GM19397 (cell line): ENCODE data around the gene SMIM8.

Experiments
- ATAC-seq: cut with Tn5 transposase; IDR thresholded peaks from one replicate; pipeline ENCODE4 v1.9.1; 2021; ENCODE audit warnings: mild to moderate bottlenecking, moderate library complexity; ENCODE audit not compliant: unreplicated experiment

Gene SMIM8

GRCh38 chr6:87333591-87334181 is 11.3 kb downstream of the SMIM8 start:
- no peak for ATAC-seq

GRCh38 chr6:87334683-87335082 is 12.3 kb downstream of the SMIM8 start:
- no peak for ATAC-seq

GRCh38 chr6:87336367-87336766 is 14.0 kb downstream of the SMIM8 start:
- no peak for ATAC-seq

- no peak for ATAC-seq
Observed at GRCh38 chr6:87340230-87340629, 17.8 kb downstream of the SMIM8 start.

DNA sequence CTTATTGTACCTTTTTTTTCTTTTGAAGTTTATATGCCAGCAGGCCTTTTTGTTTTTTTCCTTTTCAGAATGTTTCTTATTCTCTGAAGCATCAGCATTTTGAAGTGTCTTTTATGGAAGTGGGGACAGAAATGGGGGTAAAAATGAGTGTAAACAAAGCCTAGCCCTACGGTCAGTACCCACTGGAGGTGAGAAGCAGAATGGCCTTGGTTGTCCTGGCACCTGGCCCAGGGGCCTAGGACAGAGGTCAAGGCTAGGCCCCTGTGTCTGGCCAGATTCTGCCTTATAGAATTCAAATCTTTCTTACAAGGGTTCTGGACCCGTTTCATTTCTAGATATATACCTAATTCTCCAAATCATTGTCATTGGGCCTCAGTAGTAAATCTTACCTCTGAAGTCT is 18.8 kb downstream of the SMIM8 start:
- ATAC-seq: no peak

DNA sequence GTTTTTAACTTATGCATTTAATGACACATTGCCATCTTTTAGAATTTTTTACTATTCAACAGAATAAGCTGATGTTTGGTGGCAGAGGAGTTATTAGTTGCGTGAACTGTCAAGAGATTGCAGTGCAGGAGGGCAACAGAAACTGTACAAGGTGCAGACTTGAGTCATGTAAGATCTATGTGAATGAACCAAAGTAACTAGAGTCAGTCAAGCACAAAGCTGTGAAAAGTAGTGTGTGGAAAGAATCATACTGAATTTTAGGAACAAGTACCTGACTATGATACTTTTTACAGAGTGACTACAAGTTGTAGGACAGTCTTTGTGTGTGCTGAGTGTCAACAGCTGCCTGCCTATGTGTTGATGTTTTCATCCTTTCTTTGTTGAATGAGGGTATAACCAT is 19.5 kb downstream of the SMIM8 start:
- ATAC-seq: peak; percentile 89

- ATAC-seq: no peak
Observed at GRCh38 chr6:87342829-87343228, 20.4 kb downstream of the SMIM8 start.

DNA sequence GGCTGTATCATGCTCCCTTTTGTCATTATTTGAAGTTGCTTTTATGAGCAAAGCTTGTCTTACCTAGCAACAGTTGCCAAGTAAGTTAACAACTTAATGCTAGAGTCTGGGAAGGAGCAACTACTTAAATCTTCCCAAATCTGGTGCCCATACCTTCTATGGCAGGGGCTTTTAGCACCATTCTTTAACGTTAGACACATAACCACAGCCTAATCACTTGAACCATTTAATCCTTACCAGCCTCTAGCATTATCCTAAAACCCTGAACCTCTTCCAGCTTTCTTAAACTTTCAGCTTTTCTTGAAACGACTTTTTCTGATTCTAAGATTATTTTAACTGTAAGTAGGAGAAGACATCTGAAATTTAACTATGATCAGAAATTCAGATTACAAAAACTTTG is 22.3 kb downstream of the SMIM8 start, which contains the start of gene C6orf163:
Gene C6orf163 (plus strand): TSS at position 83 of the 400 bp plus-strand sequence. CDS start 287 bp downstream, at position 370.
- ATAC-seq: no peak

DNA sequence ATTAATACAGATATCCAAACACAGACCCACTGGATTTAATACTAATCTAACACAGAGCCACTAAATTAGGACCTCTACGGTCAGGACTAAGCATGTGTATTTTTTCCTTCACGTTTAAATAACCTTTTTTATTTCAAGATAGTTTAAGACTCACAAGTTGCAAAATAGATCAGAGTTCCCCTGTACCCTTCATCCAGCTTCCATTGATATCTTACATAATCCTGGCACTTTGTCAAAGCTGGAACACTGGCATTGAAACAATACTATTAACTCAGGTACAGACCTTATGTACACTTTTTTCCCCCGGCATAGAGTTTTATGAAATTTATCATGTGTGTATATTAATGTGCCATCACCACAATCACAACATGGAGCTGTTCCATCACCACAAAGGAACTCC is 24.3 kb downstream of the SMIM8 start:
- ATAC-seq: no peak

DNA sequence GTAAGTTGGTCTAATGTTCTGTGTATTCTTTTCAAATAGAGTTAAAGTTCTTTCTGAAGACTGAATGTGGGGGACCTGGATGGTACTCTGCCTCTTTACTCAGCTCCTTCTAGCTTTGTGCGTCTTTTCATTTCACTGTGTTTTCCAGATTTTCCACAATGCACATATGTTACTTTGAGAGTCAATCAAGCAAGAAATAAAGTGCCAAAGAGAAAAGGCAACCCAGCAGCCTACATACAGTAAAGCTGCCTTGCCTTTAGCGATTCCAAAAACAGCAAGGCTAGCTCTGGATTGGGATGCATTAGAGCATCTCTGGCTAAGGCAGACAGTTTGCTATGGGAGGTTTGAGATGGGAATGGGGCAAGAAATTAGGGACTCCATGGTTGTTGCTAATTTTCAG is 27.5 kb downstream of the SMIM8 start:
- no peak for ATAC-seq

GRCh38 chr6:87350516-87350915 is 28.1 kb downstream of the SMIM8 start:
- no peak for ATAC-seq

GRCh38 chr6:87351583-87351982 is 29.2 kb downstream of the SMIM8 start:
- no peak for ATAC-seq

- ATAC-seq: no peak
Observed at GRCh38 chr6:87356181-87356580, 33.8 kb downstream of the SMIM8 start.

DNA sequence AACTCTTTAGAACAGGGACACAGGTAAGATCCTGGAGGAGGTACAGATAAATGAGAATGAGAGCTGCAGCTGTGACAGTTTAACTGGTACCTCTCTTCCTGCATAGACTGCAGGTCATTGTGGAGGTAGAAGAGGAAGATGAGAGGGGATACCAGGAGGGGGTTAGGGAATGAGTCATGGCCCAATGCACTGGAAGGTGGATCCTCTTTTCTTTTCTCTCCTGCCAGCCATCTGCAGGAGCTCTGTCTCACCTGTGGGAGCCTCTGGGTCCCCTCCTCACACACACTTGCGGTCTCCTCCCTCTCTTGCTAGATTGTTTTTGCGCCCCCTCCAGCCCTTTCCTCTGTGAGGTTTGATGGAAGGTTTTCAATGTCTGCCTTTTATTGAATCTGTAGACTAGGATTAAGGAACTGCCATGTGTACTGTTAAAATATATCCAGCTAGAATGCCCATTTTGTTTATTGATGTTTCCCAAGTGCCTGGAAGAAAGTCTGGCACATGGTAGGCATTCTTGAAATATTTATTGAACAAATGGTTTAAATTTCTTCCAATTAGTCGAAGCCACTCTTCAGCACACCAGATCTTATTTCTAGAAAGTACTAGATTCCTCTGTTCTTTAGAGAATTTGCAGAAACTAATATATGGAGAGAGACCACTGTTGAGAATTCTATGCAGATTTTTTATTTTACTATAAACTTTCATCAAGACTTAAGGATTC is 35.2 kb downstream of the SMIM8 start:
- ATAC-seq: no peak

GRCh38 chr6:87364602-87365252 is 42.3 kb downstream of the SMIM8 start:
- ATAC-seq: no peak

DNA sequence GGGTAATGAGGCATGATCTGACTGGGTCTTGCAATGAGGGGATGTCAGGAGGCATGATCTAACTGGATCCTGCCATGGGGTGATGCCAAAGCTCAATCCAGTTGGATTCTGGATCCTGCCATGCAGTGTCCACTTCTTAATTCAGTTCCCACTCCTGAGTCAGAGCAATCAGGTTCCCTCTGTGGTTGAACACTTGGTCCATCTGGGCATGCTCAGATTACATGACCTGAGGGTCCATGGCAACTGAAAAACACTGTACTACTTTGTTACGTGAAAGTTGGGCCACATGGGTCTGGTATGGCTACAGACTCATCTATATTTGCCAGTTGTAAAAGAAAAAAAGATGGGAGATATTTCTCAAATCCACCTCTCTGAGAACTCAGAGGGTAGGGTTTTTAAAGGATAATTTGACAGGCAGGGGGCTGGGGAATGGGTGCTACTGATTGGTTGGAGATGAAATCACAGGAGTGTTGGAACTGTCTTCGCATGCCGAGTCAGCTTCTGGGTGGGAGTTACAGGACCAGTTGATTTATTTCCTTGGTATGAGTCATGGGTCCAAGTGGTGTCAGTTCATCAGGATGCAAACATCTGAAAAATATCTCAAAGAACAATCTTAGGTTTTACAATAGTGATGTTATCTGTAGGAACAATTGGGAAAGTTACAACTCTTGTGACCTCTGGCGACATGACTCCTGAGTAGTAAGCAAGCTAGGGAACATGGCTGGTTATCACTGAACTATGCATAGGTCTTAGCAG is 43.9 kb downstream of the SMIM8 start:
- ATAC-seq: no peak

DNA sequence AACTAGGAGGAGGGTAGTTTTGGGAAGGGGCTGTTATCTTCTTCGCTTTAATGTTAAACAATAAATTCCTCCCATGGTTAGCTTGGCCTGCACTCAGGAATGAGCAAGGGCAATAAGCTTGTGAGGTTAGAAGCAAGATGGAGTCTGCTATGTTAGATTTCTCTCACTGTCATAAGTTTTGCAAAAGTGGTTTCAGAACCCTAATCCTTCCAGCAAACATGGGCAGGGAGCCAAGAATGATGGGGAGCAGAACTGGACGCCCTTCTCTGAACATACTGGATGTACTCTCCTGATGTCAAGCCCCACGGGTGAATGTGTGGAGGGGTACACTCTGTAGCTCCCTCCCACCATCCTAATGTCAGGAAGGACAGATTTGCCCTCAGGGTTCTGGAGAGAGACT is 44.5 kb downstream of the SMIM8 start:
- ATAC-seq: no peak

DNA sequence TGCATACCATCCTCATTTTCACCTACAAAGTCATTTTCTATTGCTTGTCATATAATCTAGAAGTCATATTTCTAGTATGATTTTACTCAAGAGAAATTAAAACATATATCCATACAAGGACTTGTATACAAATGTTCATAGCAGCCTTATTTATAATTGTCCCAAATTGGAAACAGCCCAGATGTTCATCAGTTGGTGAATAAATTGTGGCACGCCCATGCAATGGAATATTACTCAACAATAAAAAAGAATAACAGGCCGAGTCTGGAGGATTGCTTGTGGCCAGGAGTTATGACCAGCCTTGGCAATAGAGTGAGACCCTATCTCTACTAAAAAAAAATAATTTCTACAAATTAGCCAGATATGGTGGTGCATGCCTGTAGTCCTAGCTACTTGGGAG is 51.0 kb downstream of the SMIM8 start:
- no peak for ATAC-seq

- no peak for ATAC-seq
Observed at GRCh38 chr6:87375315-87375714, 52.9 kb downstream of the SMIM8 start.

DNA sequence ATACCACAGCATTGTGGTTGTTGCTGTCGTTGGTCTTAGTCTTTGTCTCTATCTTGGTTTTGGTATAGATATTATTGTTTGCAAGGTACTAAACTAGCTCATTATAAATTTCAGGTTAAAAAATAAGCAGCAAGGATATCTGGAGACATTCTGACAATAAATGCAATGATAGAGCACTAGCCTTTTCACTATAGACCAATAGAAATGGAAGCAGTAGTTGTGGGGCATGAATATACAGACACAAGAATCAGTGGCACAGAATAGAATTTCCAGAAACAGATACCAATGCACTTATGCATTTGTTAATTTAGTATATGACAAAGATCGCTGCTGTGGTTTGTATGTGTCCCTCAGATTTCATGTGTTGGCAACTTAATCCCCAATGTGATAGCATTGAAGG is 54.3 kb downstream of the SMIM8 start:
- ATAC-seq: no peak

DNA sequence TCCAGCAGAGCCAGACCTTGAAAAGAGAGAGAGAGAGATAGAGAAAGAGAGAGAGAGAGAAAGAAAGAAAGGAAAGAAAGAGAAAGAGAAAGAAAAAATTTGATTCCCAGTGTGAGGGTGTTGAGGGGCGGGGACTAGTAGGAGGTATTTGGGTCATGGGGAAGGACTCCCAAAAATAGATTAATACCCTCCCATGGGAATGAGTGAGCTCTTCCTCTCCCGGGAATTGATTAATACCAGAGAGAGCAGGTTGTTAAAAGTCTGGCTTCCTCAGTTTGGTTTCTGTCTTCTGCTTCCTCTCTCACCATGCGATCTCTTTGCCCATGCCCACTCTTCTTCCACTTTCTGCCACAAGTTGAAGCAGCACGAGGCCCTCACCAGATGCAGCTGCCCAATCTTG is 56.6 kb downstream of the SMIM8 start:
- ATAC-seq: peak; percentile 63

- ATAC-seq: no peak
Observed at GRCh38 chr6:87382861-87383260, 60.5 kb downstream of the SMIM8 start.
